Inferior parietal cortex (tissue), 1 donor: ENCODE results near the gene ACSL3.
"Not testable (repeated sequence)": the region's sequence is repeated elsewhere in the genome, so short reads cannot be mapped to it uniquely, and the experiment has no call there.

Experiments
- DNase-seq: peaks from one replicate; pipeline ENCODE4 v3.0.0-alpha.2; 2016; ENCODE audit errors: extremely low spot score

ACSL3 gene

DNA sequence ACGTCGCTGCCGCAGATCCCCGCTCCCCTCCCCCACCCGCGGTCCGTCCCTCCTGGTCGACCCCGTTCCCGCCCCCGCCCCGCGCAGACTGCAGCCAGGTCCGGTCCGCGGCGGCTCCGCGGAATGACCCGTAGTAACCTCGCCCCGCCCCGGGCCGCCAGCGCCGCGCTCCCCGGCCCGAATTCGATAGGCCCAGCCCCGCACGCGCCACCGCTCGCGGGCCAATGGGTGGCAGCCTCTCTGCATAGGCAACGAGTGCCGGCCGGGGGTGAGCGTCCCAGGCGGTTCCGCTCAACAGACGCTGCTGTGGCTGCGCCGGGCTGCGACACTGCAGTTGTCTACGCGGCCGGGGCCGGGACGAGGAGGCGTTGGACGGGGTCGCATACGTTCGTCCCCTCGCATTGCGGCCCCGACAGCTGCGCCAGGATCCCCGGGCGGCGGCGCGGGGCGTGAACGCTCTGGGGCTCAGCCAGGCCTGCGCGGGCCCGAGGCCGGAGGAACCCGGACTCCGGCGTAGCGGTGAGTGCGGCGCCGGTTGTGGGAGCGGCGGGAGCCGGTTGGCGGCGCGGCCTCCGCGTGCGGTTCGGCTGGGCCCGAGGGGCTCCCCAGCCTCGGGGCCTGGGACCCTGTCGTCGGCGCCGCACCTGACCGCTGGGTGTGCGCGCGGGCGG is at the start of gene ACSL3:
Gene ACSL3, plus strand, starts transcription at position 297 of the 671 bp plus-strand sequence. CDS start 47,737 bp downstream, outside the sequence.
- peak; percentile 94 for DNase-seq

DNA sequence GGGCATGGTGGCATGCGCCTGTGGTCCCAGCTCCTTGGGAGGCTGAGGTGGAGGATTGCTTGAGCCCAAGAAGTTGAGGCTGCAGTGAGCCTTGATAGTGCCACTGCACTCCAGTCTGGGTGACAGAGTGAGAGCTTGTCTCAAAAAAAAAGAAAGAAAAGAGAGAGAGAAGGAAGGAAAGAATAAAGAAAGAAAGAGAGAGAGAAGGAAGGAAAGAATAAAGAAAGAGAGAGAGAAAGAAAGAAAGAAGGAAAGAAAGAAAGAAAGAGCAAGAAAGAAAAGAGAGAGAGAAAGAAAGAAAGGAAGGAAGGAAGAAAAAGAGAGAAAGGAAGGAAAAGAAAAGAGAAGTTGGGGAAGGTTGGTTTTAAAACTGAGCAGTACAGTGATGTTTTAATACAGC is 49.0 kb upstream of the ACSL3 start:
- DNase-seq = no peak

DNA sequence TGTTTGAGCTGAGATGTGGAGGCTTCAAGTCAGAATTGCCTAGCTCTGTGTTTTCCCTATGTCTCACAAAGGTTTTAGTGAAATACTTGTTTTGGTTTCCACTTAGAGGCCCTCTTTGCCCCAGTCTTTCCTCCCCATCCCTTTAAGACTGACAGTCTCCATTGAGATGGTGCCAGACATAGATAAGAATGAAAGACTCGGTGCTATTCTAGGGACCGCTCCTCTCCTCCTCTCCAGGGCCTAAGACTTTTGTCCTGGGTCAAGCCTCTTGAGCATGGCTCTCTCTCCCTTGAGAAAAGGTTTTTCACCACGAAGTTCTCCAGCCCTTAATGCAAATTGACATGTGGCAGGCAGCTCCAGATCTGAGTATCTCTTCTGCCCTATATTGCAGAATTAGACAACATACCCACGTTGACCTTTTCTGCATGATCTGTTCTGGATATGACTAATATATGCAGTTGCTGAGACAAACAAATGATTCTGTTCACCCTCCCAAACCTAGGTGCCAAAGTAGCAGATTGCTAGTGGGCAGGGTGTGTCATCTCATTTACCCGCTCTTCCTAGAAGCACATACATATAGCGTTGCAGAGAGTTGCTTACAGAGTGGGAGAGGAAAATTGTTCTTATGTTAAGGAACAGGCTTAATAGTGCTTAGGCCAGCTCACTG is 47.5 kb upstream of the ACSL3 start:
- no peak for DNase-seq

GRCh38 chr2:222819722-222820333 is 41.0 kb upstream of the ACSL3 start:
- no peak for DNase-seq

DNA sequence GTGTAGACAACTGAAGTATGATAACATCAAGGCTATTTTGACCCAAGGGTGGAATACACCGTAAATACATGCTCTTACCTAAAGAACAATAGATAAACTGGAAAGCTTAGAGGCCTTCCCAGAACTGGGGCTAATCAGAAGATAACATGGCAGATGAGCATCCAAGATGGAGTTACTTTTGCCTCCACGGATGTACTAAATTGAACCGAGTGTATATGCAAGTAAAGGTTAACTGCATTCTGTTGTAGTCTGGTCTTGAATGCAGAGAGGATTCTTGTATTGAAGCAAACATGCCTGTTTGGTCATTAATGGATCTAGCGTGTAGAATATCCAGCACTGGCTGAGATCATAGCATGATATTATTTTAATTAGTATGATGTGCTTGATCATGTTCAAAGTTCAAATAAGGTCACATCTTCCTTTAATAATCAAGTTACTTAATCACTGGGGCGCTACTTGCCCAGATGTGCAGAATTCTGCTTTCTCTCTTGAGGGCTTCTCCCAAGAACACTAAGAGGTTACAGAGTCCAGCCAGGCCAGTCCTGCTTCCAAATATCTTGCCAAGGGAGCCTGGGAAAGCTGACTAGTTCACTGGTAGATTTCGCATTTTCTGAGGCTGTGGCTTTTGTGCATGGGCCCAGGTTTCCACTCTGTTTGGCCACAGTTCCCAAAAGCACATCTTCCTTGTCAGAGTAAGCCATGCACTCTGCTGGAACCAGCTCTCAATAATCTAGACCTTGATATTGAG is 37.5 kb upstream of the ACSL3 start:
- no peak for DNase-seq

GRCh38 chr2:222825031-222825430 is 35.8 kb upstream of the ACSL3 start:
- DNase-seq = no peak

DNA sequence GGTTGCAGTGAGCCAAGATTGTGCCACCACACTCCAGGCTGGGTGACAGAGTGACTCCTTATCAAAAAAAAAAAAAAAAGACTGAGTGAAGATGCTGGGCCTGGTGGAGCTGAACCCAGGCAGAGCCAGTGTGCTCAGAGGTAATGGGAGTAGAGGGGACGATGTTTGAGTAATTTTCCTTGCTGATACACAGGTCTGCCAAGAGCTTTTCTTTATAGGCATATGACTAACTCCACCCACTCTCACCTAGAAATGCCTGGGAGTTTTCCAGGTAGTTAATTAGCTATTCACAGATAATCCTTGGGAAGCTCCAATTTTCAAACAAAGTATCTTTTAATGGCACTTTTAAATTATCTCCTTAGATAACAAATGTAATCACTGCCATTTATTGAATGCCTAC is 33.4 kb upstream of the ACSL3 start:
- DNase-seq = no peak

- no peak for DNase-seq
Observed at GRCh38 chr2:222828572-222828971, 32.3 kb upstream of the ACSL3 start.

- DNase-seq = no peak
Observed at GRCh38 chr2:222830164-222830563, 30.7 kb upstream of the ACSL3 start.

GRCh38 chr2:222833410-222833809 is 27.4 kb upstream of the ACSL3 start:
- DNase-seq = no peak

GRCh38 chr2:222835143-222835822 is 25.6 kb upstream of the ACSL3 start:
- no peak for DNase-seq

- DNase-seq = no peak
Observed at GRCh38 chr2:222835823-222836151, 25.0 kb upstream of the ACSL3 start.

- no peak for DNase-seq
Observed at GRCh38 chr2:222837643-222838056, 23.2 kb upstream of the ACSL3 start.

- DNase-seq = no peak
Observed at GRCh38 chr2:222840060-222840802, 20.6 kb upstream of the ACSL3 start.

DNA sequence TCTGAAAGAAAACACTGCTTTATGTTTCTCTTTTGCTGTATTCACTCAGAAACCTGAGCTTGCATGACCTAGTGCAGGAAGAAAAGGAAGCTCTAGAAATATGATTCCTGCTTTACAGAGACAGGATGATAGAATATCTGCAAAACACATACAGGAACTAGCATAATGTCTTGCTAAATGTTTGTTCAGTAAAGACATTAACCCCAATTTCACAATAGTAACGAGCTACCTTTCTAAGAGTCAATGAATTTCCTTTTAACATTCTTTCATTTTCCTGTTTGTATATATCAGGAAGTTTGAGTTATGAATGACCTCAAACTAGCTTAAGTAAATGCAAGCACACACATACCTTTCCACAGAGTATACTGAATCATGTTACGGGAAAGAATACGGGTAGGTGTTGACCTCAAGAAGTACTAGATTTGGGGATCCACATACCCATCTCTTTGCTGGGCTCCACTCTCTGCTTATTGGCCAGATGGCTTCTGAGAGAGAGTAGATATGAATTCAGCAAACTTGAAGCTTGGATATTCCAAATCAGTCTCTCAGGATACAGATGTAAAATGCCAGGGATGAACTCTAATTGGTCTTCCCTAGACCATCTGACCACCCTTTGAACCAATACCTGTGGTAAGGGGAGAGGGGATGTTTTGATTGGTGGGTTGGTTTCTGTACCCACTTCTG is 18.2 kb upstream of the ACSL3 start:
- DNase-seq = no peak

DNA sequence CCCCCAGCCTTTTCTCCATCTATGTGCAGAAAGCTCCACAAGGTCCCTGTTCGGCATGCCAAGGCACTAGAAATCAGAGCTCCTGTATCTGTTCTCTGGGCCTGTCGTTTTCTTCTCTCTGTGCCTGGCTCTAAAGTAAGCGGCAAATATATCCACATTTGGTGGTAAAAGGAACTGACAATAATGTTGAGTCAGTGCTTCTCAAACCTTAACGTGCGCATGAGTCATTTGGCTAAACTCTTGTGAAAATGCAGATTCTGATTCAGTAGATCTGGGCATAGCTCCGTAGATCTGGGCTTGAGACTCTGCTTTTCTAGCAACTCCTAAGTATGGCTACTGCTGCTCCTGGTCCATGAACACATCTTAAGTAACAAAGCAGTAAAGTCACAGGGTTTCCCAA is 16.5 kb upstream of the ACSL3 start:
- DNase-seq = peak; percentile 52

- DNase-seq = not testable (repeated sequence)
Observed at GRCh38 chr2:222845314-222845713, 15.5 kb upstream of the ACSL3 start.

DNA sequence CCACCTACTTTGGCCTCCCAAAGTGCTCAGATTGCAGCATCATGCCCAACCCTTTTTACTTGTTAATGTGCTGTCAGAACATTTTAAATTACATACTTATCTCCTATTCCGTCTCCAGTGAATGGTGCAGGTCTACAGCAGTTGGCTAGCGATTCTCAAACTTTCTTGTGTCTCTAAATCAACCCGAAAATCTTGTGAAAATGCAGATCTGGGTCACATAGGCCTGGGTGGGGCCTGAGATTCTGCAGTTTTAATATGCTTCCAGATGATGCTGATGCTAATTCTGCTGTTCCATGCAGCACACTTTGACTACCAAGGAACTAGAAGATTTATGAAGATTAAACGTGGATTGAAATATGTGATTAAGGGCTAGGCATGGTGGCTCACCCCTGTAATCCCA is 14.8 kb upstream of the ACSL3 start:
- DNase-seq = no peak

DNA sequence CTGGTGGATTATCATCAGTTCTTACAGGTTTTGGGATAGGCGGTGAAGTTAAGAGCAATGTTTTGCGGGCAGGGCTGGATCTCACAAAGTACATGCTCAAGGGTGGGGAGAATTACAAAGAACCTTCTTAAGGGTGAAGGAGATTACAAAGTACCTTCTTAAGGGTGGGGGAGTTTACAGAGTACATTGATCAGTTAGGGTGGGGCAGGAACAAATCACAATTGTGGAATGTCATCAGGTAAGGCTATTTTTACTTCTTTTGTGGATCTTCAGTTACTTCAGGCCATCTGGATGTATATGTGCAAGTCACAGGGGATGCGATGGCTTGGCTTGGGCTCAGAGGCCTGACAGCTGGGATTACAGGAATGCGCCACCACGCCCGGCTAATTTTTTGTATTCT is 12.8 kb upstream of the ACSL3 start:
- DNase-seq = not testable (repeated sequence)

DNA sequence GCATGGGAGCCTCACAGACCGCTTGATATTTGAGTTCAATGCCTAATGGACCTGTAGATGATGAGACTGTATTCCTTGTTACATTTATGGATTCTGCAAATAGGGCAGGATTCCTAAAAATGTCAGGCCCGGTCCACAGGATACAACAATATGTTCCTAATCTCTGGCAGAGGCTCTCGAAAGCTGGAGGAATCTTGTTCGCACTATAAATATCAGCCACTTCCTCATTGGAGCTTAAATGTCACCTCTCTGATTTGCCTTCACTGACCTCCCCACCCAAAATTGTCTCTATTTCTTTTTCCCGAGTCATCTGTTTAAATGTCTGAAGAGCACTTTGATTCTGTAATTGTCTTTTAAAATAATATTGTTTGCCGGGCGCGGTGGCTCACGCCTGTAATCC is 12.0 kb upstream of the ACSL3 start:
- DNase-seq = no peak
